SH-SY5Y (cell line): ENCODE data around the gene SUZ12.

Source experiments
- GATA2 ChIP-seq: IDR thresholded peaks from 2 replicates; pipeline ENCODE4 v1.6.1; 2011; ENCODE audit warnings: mild to moderate bottlenecking, low read depth, low read length
- GATA3 ChIP-seq: IDR thresholded peaks from 2 replicates; pipeline ENCODE4 v1.6.1; 2011; ENCODE audit warnings: low read depth, mild to moderate bottlenecking, low read length, moderate library complexity

GRCh38 chr17:32007463-32008298 lies 70.9 kb downstream of the SUZ12 start:
- no peak for TF ChIP-seq GATA2
- no peak for TF ChIP-seq GATA3
